IPS-11a (cell line): ENCODE measurements around the gene VEGFC.

Source experiments
- H3K4me3 ChIP-seq: one replicate; pipeline ENCODE4 v1.5.1; 2013; ENCODE audit warnings: low read depth, low read length, control low read depth

Gene VEGFC

DNA sequence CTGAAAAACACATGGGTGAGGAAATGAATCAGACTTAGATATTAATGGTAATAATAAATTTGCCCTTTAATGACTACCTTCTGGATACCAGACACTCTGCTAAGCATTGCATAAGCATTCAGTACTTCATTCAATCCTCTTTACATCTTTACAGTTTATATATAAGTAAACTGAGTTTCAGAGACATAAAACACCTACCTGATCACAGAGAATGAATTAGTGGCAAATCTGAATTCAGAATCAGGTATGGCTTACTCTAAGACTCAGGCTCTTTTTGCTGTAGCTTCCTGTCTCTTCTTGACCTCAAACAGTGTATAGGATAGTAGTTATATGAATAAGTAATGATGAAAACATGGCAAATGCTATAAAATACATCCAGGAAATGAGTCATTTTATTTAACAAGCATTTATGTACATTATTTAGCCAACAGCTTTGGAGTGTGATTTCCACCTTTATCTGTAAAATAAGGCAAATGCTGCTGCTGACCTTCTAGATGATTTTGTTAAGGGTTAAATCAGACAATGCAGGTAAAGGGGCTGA lies 83.9 kb downstream of the VEGFC start:
- H3K4me3 ChIP-seq: no peak overlapping the region

DNA sequence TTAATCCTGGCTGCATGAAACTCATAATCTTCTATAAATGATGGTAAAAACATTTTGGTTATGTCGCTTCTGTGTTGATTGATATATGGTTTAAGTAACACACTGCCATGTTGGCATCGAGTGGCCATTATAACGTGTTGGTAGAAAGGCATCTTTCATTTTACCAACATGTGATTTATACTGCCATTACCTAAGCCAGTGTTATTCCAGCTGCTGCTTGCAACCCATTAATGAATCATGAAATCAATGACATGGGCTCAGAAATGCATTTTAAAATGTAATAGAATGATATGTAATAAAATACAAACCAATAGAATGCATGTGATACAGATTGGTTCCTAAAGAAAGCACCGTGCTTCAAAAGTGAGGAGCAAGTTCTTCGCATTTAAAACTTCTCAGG lies 102.0 kb downstream of the VEGFC start:
- no peak overlapping the region for H3K4me3 ChIP-seq

DNA sequence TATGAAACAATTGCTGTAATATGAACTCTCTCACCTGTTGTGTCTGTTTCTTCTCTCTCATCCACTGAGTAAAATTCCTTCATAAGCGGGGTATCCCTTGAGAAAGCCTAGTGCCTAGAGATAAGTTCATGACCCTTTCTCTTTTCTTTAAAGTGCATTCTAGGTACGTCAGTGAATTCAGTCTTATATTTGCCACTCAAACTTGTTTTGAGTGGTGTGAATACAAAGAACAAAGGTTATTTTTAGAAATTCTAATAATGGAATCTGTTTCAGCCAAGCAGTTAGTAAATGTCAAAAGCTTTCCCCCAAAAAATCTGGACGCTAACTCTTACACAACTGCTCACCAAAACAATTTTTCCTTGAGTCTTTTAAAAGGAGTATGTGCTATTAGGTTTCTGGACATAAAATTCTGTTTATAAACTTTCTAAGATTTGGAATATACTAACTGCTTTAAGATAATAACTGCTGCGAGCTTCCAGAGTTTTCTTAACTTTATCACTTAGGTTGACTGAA lies 112.0 kb downstream of the VEGFC start:
- no peak overlapping the region for H3K4me3 ChIP-seq

GRCh38 chr4:176676901-176677300 lies 115.8 kb downstream of the VEGFC start:
- H3K4me3 ChIP-seq: no peak overlapping the region

DNA sequence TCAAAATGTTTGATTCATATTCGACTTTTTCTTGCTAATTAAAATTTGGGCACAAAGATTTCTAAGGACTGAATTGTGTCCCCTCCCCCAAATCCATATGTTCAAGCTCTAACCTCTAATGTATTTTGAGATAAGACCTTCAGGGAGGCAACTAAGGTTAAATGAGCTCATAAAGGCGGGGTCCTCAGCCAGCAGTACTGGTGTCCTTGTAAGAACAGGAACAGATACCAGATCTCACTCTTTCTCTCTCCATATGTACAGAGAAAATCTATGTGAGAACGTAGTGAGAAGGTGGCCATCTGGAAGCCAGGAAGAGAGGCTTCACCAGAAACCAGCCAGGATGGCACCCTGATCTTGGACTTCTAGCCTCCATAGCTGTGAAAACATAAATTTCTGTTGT lies 116.9 kb downstream of the VEGFC start:
- H3K4me3 ChIP-seq: no peak overlapping the region

GRCh38 chr4:176671532-176671931 lies 121.2 kb downstream of the VEGFC start:
- H3K4me3 ChIP-seq: no peak overlapping the region

DNA sequence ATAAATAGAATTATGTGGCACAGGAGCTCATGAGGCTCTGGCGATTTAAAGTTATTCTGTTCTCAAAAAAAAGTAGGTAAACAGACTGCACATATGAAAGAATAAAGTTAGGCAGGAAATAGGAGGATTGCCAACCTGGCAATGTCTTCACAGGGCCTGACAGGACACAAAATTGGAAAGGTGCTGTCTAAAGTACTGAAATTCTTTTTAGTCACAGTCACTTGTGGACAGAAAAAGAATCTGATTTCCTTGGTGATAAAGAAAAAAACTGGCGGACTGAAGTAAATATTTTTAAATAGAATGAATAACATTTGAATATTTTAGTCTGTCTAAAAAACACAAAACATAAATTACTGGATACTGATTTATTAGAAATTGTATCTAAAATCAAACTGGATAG lies 124.4 kb downstream of the VEGFC start:
- no peak overlapping the region for H3K4me3 ChIP-seq

- no peak overlapping the region for H3K4me3 ChIP-seq
Measured at GRCh38 chr4:176664964-176665363, 127.8 kb downstream of the VEGFC start.

DNA sequence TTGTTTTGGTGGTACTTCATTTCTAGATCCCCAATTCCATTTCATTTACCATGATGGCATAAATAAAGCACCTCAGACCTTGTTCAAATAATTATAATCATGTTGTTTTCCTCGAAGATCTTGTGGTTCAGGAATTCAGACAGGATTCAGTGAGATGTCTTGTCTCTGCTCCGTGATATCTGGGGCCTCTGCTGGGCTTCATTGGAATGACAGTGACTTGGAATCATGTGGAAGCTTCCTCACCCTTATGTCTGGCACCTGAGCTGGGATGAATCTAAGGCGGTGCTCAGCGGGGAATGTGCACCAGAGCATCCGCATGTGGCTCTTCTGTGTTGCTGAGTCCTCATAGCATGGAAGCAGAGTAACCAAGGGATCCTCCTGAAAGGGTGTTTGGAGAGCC lies 132.2 kb downstream of the VEGFC start:
- H3K4me3 ChIP-seq: no peak overlapping the region

DNA sequence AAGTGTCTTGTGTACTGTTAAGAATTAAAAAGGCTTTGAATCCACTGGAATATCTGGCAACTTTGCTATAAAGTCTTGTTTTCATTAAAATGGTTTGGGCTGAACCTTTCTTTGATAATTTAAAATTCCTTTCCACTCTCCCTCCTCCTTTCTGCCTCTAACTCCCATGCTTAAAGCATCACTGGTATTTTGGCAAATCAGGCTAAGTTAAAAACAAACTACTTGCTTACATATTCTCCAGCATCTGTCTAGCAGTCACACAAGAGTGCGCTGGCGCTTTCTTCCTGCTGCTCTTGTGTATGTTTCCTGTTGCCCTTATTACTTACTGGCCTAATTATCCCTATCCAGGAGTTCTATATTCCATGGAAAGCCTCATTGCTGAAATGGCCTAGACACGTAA lies 136.6 kb downstream of the VEGFC start:
- H3K4me3 ChIP-seq: no peak overlapping the region

- no peak overlapping the region for H3K4me3 ChIP-seq
Measured at GRCh38 chr4:176654565-176655216, 138.0 kb downstream of the VEGFC start.

GRCh38 chr4:176653401-176654220 lies 139.1 kb downstream of the VEGFC start:
- no peak overlapping the region for H3K4me3 ChIP-seq

DNA sequence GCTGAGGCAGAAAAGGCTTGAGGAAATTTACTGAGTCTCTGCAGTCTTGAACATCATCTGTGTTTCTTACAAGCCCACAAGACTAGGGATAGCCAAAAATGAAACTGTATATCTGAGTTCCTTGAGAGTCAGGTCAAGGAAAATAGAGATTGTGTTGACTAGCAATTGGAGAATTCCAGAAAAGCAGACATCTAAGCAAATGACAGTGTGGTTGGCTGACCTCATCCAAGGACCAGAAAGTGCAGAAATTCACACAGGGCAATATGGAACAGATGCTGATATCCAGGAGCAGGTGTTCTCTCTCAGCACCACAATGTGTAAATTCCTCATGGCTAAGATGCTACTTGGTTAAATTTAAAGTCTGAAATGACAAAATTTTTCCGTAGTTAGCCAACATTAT lies 146.4 kb downstream of the VEGFC start:
- H3K4me3 ChIP-seq: no peak overlapping the region

- H3K4me3 ChIP-seq: no peak overlapping the region
Measured at GRCh38 chr4:176645246-176645960, 147.3 kb downstream of the VEGFC start.

GRCh38 chr4:176642472-176642871 lies 150.2 kb downstream of the VEGFC start:
- no peak overlapping the region for H3K4me3 ChIP-seq

DNA sequence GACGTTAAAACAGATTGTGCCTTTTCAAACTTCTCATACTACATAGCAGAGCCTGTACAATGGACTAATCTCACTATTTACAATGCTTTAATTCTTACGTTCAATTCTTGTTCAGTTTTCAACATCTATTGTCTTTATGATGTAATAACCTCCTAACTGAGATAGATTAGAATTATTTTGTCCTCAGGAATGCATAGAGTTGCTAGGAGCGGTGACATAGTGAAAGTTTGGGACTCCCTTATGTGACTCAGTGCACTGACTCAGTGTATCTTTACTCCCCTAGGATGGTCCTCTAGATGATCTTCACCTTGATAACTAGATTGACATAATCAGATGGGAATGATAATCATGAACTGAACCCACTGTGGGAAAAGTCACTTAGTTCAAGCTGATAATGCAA lies 151.5 kb downstream of the VEGFC start:
- no peak overlapping the region for H3K4me3 ChIP-seq

DNA sequence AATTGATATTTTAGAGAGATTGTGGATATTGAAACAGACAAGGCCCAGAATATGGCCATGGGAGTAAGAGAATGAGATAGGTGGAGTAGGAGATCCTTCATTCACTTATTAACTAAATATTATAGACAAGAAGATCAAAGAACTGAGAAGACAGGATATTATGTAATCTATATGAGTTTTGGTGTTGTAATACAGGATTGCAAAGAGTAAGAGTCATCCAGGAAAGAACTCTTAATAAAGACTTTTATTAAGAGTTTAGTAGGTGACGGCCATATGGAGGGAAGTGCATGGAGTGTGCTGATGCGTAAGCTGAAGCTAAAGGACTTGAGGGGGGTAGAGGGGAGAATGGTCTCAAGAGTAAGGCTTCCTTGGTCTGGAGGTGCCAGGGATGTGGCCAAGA lies 153.7 kb downstream of the VEGFC start:
- no peak overlapping the region for H3K4me3 ChIP-seq

DNA sequence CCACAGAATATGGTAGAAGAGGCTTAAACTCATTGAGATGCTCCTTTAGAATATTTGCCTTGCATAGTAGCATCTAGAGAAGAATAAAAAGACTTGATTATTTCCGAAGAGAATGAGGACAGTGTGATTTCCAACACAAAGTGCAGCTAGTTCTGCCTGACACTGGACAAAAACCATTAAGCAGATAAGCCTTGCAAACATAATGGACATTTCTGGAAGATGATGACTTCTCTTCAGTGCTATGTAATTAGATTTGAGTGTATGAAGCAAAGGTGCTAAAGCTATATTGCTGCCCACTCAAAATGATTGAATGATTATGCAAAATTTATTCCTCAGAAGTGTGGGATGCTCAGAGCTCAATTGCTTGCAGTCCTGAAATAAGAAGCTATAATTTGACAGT lies 156.4 kb downstream of the VEGFC start:
- no peak overlapping the region for H3K4me3 ChIP-seq

- no peak overlapping the region for H3K4me3 ChIP-seq
Measured at GRCh38 chr4:176635372-176636261, 157.1 kb downstream of the VEGFC start.
